GM12892 (cell line): ENCODE results near the gene CACNA1C.

Experiments
- DNase-seq: peaks from one replicate; pipeline ENCODE4 v3.0.0; 2011; ENCODE audit not compliant: insufficient read length
- FAIRE-seq: peaks from 2 replicates; lab custom pipeline; 2011; peaks lifted over from hg19 to GRCh38; lab: Jason Lieb, UNC
- POLR2A ChIP-seq: IDR thresholded peaks from 2 replicates; pipeline ENCODE4 v1.6.1; 2011; ENCODE audit warnings: low read depth, low read length, control low read depth
- POLR2AphosphoS5 ChIP-seq: IDR thresholded peaks from 2 replicates; pipeline ENCODE4 v1.6.1; 2011; ENCODE audit warnings: low read depth, low read length, control low read depth
- TAF1 ChIP-seq: IDR thresholded peaks from 2 replicates; pipeline ENCODE4 v1.6.1; 2011; ENCODE audit warnings: low read depth, mild to moderate bottlenecking, control low read depth, low read length, borderline replicate concordance

Gene CACNA1C

DNA sequence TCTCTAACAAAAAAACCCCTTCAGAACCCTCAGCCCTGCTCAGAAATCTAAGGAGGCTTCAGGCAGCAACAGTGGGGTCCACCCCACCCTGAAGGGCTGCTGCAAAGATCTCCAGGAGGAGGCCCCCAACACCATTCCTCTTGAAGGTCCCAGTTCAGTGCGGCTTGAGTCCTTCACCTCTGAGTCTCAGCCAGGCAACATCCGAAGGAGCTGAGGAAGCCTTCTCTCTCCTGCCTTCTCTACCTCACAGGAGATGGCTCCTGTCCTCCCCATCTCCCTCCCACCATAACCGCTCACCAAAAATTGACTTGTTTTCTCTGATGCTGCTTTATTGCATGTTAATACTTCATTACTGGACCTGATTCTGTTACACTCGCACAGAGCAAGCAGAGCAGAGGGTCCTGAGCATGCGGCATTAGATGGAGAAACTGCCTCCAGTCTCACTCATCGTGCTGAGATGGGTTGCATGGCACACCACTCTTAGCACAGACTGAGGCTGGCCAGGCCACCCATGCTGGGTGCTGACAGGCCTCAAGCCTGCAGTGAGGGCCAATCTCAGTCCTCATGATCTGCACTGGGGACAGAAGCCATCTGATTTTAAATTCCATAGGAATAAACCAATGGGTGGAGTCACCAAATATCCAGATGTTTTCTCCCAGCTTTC is 224.8 kb downstream of the CACNA1C start:
- TF ChIP-seq TAF1: no peak
- no peak for TF ChIP-seq POLR2A
- TF ChIP-seq POLR2AphosphoS5: no peak
- no peak for DNase-seq
- FAIRE-seq: no peak

DNA sequence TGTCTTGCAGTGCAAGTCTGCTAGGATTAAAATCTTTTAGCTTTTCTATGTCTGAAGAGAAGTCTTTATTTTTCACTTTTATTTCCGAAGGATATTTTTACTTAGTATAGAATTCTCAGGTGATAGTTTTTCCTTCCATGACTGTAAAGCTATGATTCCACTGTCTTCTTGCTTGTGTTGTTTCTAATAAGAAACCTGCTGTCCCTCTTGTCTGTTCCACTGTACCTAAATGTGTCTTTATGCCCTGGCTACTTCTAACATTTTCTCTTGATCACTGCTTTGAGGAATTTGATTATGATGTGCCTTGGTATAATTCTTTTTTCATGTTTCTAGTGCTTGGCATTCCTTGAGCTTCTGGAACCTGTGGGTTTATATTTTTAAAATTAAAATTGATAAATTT is 228.7 kb downstream of the CACNA1C start:
- no peak for DNase-seq
- no peak for TF ChIP-seq POLR2AphosphoS5
- no peak for TF ChIP-seq POLR2A
- no peak for TF ChIP-seq TAF1
- FAIRE-seq: no peak

DNA sequence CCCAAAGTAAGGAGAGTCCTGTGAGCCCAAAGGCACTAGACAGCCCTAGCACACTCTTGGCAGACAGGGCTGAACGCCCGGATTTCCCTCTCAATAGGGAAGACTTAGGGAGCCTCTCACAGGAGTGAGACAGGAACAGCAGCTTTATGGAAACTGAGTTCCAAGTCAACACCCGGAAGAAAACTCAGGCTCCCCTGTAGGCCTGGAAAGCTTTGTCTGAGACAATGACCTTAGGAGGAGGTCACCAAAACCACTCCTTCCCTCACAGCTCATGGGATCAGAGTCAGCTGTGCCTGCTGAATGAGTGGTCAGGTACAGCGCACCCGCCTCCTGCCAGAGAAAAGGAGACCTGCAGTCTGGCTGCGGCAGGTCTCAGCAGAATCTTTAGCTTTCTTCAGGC is 229.5 kb downstream of the CACNA1C start:
- FAIRE-seq: no peak
- no peak for TF ChIP-seq TAF1
- TF ChIP-seq POLR2A: no peak
- no peak for TF ChIP-seq POLR2AphosphoS5
- no peak for DNase-seq

DNA sequence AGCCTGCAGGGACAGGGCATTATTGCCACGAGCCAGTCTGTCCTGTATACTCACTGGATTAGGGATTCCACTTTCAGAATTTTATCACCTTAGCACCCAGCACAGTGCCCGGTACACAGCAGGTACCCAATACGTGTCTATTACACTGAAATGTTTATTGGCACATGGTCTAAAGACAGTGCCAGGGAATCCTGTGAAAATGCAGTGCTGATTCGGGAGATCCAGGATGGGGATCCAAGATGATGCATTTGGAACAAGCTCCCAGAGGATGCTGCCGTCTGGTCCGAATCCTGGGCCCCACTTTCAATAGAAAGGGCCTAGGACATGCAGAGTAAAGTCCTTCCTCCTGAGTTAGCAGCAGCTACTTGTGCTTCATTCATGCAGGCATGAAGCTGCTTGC is 230.7 kb downstream of the CACNA1C start:
- no peak for TF ChIP-seq TAF1
- FAIRE-seq (no peak), DNase-seq (no peak)

DNA sequence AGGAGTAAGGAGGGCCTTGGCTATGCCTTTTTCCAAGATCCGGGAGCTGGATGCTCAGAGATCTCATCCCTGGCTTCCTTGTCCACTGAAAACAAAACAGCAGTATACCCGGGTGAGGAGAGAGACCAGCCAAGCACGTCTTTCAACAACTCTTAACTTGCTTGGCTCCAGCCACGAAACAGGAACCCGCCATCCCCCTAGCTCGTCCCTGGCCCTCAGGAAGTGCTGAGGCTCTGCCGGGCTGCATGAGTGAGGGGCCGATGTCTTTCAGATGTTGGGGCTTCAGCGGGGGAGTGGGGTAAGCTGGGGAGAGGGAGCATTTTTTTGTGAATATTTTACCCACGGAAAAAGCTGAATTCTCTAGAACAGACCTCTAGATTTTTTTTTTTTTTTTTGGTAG is 231.1 kb downstream of the CACNA1C start:
- FAIRE-seq (no peak), DNase-seq (no peak)
- no peak for TF ChIP-seq POLR2A
- no peak for TF ChIP-seq TAF1
- TF ChIP-seq POLR2AphosphoS5: no peak

DNA sequence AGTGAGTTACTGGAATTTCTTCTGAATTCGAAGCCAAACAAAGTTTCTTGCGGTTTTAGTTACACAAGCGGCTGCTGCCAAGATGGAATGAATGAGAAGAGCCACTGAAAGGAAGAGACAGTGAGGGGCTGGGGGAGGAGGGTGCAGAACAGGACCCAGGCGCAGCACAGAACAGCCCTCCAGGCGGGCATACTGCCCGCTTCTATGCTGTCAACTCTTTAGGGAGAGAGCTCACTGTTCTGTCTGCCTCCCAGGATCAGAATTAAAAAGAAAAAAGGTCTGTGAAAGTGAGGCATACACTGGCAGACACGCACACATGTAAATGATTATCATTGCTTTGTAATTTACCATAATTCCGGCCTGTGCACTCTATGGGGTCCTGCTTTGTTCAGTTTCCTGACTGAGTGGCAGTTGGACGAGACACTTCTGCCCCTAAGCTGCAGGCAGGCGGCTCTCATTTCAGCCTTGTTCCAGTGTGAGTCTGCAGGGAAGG is 231.6 kb downstream of the CACNA1C start:
- FAIRE-seq (no peak), DNase-seq (no peak)
- no peak for TF ChIP-seq TAF1
- no peak for TF ChIP-seq POLR2AphosphoS5
- no peak for TF ChIP-seq POLR2A

DNA sequence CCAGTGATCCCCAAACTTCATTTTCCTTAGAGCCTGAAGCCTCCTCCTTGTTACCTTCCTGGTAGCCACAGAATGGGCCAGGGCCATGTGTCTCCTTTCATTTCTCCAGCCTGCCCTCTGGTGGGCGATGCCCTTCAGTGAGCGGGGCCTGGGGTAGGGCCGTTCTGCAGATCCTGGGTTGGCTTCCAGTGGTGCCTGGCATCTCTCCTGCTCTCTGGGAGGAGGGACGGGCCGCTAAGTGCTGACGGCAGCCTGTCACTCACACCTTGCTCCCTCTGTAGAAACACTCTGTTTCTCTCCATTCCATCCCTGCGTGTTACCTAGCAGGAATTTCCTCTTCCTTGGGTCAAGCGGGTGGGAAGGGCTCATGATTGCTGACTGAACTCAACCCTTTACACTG is 232.1 kb downstream of the CACNA1C start:
- FAIRE-seq (peak; percentile 9), DNase-seq (peak; percentile 34)
- TF ChIP-seq POLR2AphosphoS5: no peak
- TF ChIP-seq POLR2A: no peak
- no peak for TF ChIP-seq TAF1

DNA sequence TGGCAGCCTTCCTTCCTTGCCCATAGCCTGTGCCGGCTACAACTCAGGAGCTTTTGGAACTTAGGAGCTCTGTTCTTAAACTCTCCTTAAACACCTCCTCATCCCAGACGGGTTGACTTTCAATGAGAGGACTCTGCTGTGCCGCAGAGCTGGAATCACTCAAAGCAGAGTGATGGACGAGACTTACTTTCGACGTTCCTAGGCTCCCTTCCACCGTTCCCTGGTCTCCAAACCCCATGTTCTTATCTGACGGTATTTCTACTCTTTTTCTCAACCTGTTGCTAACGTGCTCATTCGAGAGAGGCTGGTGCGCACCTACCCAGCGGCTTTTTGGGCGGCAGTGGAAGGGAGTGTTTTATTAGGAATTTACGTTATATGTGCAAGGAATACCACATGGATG is 232.7 kb downstream of the CACNA1C start:
- DNase-seq (no peak), FAIRE-seq (no peak)
- TF ChIP-seq TAF1: no peak
- no peak for TF ChIP-seq POLR2AphosphoS5
- no peak for TF ChIP-seq POLR2A

DNA sequence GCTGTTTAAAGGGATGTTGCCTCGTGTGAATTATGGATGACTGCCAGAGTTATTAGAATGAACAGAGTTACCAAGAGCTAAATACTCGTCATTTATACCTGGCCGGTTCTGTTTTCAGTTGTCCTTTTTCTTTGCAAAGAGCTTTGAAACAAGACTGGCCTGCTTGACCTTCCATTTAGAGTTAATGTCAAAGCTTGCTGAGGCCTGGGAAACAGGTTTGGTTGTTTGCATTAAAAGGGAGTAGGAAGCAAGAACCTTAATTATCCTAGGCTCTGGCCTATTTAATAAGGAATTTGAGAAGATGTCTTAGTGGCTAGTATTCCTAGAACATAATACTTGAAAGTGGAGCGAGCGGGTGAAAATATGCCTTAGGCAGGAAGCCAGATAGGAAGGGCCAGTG is 233.3 kb downstream of the CACNA1C start:
- DNase-seq (no peak), FAIRE-seq (no peak)
- TF ChIP-seq POLR2A (no peak), TAF1 (no peak), POLR2AphosphoS5 (no peak)

DNA sequence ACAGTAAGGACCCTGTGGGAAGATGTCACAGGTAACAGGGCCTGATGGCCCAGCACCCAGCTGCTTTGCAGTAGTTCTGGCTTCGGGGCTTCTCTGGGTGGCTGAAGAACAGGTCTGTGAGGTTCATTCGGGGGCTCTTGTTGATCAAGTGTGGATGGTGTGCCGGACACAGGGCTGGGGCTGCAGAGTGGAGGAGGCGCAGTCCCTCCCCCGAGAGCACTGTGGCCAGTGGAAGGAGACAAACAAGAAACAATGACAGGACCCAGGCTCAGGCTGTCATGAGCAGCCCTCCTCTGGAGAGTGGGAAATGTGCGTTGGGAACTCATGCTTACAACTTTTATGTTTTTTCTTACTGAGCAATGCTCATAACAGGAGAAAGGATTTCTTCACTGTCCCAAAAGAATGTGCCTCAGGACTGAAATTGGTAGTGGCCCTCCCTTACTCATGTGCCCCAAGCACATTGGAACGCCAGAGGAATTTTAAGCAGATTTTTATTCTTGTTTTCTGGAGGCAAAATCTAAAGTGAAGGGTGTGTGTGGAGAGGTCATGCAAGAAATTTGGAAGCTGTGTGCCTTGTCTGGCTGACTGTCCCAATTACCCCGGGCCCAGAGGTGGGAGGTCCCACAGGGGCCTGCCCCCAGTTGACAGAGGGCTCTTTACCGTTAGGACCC is 233.8 kb downstream of the CACNA1C start:
- DNase-seq (no peak), FAIRE-seq (no peak)
- TF ChIP-seq POLR2A (no peak), POLR2AphosphoS5 (no peak), TAF1 (no peak)

DNA sequence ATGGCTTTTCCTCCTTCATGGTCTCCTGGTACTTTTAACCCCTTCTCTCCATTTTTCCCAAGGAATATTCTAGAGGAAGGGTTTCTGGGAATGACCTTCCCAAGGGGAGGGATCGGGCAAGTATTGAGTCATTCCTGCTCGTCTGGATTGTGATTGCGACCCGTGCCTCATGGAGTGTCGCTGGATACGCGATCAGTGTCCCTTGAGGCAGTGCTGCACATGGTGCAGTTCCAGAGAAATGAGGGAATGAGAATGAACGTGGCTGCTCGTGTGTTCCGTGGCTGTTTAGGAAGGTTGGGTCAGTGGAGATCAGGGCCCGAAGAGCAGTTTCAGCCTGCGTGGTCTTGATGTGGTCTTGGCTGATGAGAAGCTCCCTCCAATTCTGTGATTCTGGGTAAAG is 234.4 kb downstream of the CACNA1C start:
- TF ChIP-seq POLR2AphosphoS5: no peak
- no peak for TF ChIP-seq POLR2A
- TF ChIP-seq TAF1: no peak
- FAIRE-seq (no peak), DNase-seq (no peak)

DNA sequence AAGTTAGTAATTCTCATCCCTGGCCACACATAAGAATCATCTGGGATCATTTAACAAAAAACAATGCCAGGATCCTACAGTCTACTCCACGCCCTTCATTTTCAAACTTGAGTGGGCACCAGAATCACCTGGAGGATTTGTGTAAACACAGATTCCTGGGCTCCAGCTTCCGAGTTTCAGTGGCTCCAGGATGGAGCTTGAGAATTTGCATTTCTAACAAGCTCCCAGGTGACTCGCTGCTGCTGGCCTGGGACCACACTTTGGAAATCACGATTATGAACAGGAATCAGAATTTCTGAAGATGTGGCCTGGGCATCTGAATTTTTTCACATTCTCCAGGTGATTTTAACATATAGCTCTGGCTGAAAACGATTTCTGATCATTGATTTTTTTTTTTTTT is 234.8 kb downstream of the CACNA1C start:
- no peak for DNase-seq

More for the DNA sequence above, 234.8 kb downstream of the CACNA1C start:
- no peak for FAIRE-seq
- no peak for TF ChIP-seq POLR2A
- no peak for TF ChIP-seq POLR2AphosphoS5
